ENCODE data around the gene METAP1D.

DNA sequence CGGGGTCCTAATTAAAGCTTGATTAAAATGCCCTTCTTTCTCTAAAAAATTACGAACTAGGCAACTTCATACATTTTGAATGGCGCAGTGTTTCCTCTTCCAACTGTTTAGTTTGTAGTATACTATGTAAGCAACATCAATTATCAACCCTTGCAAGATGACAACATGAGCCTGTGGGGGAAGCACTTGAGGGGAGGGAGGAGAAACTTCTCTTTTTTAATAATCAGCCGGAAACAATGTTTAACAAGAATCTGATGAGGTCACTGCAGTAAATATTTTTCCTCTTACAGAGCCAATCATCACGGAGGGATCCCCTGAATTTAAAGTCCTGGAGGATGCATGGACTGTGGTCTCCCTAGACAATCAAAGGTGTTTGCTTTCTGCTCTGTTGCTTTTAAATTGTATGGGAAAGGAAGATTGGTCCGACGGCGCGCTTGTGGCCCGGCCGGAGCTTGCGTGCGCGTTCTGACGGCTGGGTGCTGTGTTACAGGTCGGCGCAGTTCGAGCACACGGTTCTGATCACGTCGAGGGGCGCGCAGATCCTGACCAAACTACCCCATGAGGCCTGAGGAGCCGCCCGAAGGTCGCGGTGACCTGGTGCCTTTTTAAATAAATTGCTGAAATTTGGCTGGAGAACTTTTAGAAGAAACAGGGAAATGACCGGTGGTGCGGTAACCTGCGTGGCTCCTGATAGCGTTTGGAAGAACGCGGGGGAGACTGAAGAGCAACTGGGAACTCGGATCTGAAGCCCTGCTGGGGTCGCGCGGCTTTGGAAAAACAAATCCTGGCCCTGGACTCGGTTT lies 80.3 kb downstream of the METAP1D start:
- TF ChIP-seq, protein P1, sequence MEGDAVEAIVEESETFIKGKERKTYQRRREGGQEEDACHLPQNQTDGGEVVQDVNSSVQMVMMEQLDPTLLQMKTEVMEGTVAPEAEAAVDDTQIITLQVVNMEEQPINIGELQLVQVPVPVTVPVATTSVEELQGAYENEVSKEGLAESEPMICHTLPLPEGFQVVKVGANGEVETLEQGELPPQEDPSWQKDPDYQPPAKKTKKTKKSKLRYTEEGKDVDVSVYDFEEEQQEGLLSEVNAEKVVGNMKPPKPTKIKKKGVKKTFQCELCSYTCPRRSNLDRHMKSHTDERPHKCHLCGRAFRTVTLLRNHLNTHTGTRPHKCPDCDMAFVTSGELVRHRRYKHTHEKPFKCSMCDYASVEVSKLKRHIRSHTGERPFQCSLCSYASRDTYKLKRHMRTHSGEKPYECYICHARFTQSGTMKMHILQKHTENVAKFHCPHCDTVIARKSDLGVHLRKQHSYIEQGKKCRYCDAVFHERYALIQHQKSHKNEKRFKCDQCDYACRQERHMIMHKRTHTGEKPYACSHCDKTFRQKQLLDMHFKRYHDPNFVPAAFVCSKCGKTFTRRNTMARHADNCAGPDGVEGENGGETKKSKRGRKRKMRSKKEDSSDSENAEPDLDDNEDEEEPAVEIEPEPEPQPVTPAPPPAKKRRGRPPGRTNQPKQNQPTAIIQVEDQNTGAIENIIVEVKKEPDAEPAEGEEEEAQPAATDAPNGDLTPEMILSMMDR (IDR thresholded peaks at IDR 0.05) = no peak
- TF ChIP-seq POLR2AphosphoS5 (IDR thresholded peaks at IDR 0.05) = no peak

Data from prostate gland (tissue), 2 donors.